SKM-1 treated with dmso at 0.1 percent for 144 hours (cell line): ENCODE results near the gene LCN10.
"Not testable (repeated sequence)": the region's sequence is repeated elsewhere in the genome, so short reads cannot be mapped to it uniquely, and the experiment has no call there.

ENCODE experiments used
- DNase-seq: peaks from one replicate; lab custom pipeline; 2025; ENCODE audit not compliant: unreplicated experiment; lab: John Stamatoyannopoulos, UW

Gene LCN10

DNA sequence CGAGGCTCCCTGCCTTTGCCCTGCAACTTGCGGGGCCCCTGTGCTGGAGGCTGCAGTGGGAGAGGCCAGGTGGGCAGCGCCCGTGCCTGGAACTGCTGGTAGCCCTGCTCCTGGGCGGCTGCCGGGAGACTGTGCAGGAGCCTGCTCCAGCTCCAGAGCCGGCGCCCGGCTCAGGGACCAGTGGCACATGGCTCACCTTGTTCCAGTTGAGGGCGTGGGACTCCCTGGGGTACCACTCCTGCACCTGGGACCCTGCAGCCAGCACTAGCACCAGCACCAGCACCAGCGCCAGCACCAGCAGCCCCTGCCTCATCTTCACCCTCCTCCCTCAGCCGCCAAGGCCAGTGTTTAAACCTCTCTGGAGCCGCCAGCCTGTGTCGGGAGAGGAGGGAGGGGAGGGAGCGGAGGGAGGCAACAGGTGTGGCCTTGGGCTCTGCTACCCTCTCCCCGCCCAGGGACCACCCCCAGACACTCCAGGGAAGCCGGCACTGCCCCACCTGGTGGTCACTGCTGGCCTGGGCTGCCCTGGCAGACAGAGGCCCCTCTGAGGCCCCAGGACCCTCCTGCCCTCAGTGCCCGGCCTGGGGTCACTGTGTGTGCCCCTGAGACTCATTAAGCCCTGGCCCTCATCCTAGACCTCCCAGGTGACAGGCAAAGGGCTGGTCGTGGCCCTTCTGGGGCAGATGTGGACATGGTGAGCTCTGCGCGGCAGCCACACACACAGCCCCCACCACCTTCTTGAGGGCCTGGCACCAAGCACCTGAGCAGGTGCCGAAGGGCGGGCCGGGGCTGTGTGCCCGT lies at the start of gene LCN10:
Gene LCN10, minus strand, starts transcription at position 350 of the 801 bp plus-strand sequence. Its CDS starts 37 bp downstream, at position 313.
- DNase-seq, result no peak

GRCh38 chr9:136791516-136792276 lies 49.0 kb upstream of the LCN10 start:
- peak; percentile 41 for DNase-seq

DNA sequence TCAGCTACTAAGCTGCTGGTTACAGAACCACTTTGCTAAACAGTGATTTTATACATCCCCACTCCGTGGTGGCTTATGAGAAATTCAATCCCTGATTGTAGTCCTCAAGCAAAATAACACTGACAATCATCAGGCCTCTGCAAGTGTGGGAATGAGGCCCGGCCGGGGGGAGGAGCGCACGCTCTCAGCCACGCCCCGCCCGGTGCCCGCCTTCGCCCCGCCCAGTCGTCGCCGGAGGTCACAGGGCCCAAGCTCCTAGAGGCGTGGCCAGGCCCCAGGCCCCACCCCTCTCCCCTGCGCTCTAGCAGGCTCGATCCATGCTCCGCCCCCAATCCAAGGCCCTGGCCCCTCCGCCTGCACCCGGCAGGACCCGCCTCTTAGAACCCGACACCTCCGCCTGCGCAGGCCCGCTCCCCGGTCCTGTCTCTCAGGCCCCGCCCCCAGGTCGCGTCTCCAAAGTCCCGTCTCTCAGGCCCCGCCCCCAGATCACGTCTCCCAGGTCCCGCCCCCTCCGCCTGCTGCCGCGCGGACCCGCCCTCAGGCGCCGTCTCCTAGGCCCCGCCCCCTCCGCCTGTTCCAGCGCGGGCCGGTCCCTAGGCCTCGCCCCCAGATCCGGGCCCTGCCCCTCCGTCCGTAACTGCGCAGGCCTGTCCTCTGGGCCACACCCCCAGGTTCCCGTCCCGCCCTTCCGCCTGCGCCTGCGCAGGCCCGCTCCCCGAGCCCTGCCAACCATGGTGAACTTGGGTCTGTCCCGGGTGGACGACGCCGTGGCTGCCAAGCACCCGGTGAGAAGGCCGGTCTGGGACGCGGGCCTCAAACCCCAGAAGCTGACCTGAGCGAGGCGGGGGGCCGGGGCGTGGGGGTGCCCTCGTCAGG lies 48.1 kb upstream of the LCN10 start, which contains the start of gene TMEM141:
Gene TMEM141, plus strand, starts transcription at position 705 of the 876 bp plus-strand sequence. Its CDS starts 27 bp downstream, at position 732.
- DNase-seq, result peak; percentile 98

GRCh38 chr9:136789523-136789937 lies 46.8 kb upstream of the LCN10 start:
- no peak for DNase-seq

DNA sequence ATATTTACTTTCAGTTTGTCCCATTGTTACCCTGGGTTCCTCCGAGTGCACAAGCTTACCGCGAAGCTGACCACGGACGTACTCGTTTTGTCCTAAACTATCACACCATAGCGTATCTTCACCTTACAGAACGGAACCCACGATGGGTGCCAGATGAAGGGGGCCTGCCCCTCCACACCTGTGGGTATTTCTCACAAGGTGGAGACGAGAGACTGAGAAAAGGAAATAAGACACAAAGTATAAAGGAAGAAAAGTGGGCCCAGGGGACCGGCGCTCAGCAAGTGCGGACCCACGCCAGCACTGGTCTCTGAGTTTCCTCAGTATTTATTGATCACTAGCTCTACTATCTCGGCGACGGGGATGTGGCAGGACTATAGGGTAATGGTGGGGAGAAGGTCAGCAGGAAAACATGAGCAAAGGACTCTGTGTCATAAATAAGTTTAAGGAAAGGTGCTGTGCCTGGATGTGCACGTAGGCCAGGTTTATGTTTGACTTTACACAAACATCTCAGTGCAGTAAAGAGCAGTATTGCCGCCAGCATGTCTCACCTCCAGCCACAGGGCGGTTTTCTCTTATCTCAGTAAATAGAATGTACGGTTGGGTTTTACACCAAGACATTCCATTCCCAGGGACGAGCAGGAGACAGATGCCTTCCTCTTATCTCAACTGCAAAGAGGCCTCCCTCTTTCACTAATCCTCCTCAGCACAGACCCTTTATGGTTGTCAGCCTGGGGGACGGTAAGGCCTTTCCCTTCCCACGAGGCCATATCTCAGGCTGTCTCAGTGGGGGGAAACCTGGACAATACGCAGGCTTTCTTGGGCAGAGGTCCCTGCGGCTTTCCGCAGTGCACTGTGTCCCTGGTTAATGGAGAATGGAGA lies 46.1 kb upstream of the LCN10 start:
- DNase-seq, result not testable (repeated sequence)

DNA sequence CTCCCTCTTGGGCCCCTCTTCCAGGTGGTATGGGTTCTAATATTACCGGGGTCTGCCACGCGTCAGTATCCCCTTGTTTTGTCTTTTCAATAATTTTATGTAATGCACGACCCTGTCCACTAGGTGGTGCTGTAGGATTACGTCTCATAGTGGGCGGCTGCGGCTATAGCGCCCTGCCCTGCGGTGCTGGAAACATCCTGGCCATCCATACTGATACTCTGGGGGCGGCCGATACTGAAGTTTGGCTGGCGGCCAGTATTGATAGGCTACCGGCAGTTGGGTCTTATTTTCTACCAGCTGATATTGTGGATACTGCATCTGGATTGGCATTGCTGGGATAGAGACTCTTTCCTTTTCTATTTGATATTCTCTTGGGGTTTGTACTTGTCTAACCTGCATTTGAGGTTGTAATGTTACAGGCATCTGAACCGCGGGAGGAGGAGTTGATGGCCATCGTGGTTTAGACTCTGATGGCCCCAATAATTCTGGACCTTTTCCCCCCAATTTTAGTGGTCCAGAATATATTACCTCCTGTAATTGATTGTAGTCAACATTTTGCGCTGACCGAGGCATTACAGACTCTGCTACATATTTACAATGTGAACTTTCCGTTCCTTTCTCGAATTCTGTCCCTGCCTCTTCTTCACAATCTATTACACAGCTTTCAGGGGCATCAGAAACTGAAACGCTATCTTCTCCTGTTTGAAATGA lies 45.1 kb upstream of the LCN10 start:
- peak; percentile 57 for DNase-seq

DNA sequence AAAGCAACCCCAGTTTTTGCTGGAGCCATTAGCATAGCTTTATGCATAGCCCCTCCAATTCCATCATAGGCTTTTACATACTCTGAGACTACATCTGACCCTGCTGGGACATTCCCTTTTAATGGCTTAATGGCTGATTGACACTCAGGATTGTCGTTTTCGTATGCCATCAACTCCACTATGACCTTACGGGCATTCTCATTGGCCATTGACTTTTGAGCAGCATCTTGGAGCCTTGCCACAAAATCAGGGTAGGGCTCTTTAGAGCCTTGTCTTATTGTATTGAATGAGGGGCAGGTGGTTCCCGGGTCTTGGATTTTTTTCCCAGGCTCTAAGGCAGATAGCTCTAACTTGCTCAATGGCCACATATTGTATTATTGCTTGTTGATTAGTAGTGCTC lies 44.2 kb upstream of the LCN10 start:
- not testable (repeated sequence) for DNase-seq

- no peak for DNase-seq
Measured at GRCh38 chr9:136786451-136786850, 43.7 kb upstream of the LCN10 start.

GRCh38 chr9:136785565-136786355 lies 43.0 kb upstream of the LCN10 start:
- DNase-seq, result not testable (repeated sequence)

- no peak for DNase-seq
Measured at GRCh38 chr9:136784997-136785361, 42.2 kb upstream of the LCN10 start.

DNA sequence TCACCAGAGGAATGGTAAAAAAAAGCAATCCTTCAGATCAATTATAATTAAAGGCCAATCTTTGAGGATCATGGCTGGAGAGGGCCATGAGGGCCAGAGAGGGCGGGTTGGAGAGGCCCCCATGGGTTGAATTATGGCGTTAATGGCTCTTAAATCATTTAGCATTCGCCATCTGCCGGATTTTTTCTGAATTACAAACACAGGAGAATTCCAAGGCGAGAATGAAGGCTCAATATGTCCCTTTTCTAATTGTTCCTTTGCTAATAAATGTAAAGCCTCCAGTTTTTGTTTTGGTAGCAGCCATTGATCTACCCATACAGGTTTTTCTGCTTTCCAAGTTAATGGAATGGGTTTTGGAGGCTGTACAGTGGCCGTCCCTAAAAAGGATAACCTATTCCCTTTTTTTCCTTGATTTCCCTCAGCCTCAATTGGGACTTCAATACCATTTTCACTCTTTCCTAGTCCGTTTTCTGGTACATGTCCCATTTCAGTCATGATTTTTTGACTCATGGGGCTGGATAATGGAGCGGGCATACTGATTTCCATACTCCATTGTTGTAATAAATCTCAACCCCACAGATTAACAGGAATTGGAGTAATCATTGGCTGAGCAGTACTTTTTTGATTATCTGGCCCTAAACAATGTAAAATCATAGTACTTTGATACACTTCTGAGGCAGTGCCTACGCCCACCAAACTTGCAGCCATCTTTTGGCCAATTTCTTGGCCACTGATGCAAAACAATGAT lies 41.7 kb upstream of the LCN10 start:
- DNase-seq, result peak; percentile 23

DNA sequence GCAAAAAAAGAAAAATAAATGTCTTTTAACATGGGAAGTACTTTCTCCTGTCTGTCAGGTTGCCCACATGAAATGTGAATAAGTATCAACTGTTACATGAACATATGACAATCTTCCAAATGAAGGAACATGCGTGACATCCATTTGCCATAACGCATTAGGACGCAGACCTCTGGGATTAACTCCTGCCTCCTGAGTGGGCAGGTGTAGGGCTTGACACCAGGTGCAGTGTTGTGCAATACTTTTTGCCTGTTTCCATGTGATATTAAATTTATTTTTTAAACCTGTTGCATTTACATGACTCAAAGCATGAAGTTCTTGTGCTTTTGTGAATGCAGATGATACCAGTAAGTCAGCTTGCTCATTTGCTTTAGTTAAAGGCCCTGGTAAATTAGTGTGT lies 39.7 kb upstream of the LCN10 start:
- no peak for DNase-seq

DNA sequence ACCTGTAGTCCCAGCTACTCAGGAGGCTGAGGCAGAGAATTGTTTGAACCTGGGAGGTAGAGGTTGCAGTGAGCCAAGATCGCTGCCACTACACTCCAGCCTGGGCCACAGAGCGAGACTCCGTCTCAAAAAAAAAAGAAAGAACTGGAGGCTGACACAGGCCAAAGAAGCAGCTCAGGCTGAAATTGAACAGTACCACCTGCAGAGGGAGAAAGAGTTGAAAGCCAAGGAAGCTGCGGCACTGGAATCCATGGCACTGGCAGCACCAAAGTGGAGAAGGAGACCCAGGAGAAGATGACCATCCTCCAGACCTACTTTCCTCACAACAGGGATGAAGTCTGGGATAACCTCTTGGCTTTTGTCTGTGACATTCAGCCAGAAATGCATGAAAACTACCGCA lies 37.1 kb upstream of the LCN10 start:
- no peak for DNase-seq

- no peak for DNase-seq
Measured at GRCh38 chr9:136777359-136777758, 34.6 kb upstream of the LCN10 start.

DNA sequence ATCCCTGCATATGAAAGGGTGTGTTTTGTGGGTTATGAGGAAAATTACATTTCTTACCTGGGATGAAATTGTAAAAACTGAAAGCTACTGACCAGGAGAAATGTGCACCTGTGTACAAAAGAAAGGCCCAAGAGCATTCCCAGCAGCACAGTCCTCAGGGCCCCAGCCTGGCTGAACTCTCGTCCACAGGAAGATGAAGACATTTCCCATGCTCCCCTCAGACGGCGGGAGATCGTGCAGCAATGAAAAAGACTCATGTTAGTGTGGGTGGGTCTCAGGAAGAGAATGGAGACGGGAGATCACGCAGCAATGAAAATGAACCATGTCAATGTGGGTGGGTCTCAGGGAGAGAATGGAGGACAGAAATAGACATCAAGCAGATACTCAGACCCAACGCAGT lies 34.2 kb upstream of the LCN10 start:
- DNase-seq, result no peak

DNA sequence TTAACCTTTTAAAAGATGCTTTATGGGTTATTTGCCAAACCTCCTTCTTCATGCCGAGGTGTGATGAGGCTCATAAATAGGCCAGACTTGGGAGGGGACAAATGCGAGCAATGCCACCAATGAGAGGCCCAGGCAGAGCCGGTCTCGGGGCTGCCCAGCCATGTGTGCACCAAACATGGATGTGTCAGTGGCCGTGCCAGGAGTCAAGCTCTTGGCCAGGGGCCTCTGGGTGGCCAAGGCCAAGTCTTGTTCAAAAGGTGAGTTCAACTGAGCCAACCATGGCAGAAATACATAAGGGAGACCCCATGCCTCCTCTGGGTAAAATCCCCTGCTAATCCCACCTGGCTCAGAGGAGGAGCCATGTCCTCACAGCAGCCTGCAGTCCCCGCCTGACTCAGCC lies 32.5 kb upstream of the LCN10 start:
- DNase-seq, result no peak

DNA sequence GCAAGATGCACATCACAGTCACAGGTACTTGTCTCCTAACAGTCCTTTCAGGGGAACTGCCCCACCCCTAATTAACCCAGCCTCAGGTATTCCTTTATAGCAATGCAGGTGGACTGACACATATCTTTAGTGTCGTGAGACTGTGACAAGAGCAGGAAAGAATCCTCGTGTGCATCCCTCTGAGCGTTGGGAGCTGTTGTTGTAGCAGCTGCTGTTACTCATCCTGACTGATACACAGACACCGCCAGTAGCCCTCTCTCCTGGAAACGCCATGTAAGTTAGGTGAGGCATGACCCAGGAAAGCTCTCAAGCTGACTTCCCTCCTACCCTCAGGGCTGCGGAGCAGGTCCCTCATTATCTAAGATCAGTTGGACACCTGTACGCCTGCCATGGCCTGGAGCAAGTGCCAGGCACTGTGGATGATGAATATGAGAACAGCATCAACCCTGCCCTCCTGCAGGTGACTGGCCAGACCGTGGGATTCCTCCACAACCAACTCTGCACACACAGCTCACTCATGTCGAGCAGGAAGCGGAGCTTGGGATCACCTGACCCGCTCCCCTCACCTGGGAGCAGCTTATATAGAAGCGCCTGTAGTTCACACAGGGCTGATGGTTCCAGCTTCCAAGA lies 31.8 kb upstream of the LCN10 start:
- DNase-seq, result no peak
